PC-3 (cell line): Measurements from ENCODE around the gene TMEM233. TPM values are rescaled to one million over a fixed set of nuclear protein-coding genes. Genes with fewer than 3 reads are reported as not detected.

Experiments used
- ATAC-seq: fragments of 200-7000 bp; cut with Tn5 transposase; 2 replicates; pipeline ENCODE4 v1.9.1; 2020; ENCODE audit warnings: mild to moderate bottlenecking, moderate library complexity
- BruUV-seq: library from RNA; stranded (reverse); fragments of 400-500 nt; replicated peaks from 2 replicates; lab custom pipeline; 2021; lab: Mats Ljungman, UMichigan
- CTCF ChIA-PET: fragments of 300-600 bp; sonication (Branson Sonifier 250); formaldehyde crosslinking; loops from one replicate; lab custom pipeline; 2022; ENCODE audit warnings: antibody characterized with exemption; lab: Charles Lee
- POLR2A ChIA-PET: fragments of 300-600 bp; sonication (Branson Sonifier 250); formaldehyde crosslinking; loops from one replicate; lab custom pipeline; 2022; ENCODE audit warnings: antibody characterized with exemption; ENCODE audit not compliant: unreplicated experiment; lab: Charles Lee
- DNase-seq: peaks from one replicate; pipeline ENCODE4 v3.0.0-alpha.2; 2015
- H2AFZ ChIP-seq: fragments of 300-600 bp; sonication (generic); 2 replicates; pipeline ENCODE4 v1.6.0; 2016; ENCODE audit warnings: antibody characterized with exemption, low read length
- H3F3A ChIP-seq: fragments of 300-600 bp; sonication (generic); one replicate; pipeline ENCODE4 v1.6.0; 2017; ENCODE audit warnings: antibody characterized with exemption, low read length, control low read depth, mild to moderate bottlenecking; ENCODE audit not compliant: unreplicated experiment
- H3K27ac ChIP-seq: fragments of 300-600 bp; sonication (generic); 2 replicates; pipeline ENCODE4 v1.5.1; 2016; ENCODE audit warnings: mild to moderate bottlenecking, low read length
- H3K27me3 ChIP-seq: fragments of 300-600 bp; sonication (generic); 2 replicates; pipeline ENCODE4 v1.6.1; 2016; ENCODE audit warnings: low read length, mixed read lengths
- H3K36me3 ChIP-seq: fragments of 300-600 bp; sonication (generic); 2 replicates; pipeline ENCODE4 v1.6.1; 2016; ENCODE audit warnings: low read depth, mixed run types, low read length, mixed read lengths
- H3K4me1 ChIP-seq: fragments of 300-600 bp; sonication (generic); 2 replicates; pipeline ENCODE4 v1.5.1; 2016; ENCODE audit warnings: low read length; ENCODE audit not compliant: insufficient read depth
- H3K4me2 ChIP-seq: fragments of 300-600 bp; sonication (generic); 2 replicates; pipeline ENCODE4 v1.6.0; 2016; ENCODE audit warnings: low read length
- H3K4me3 ChIP-seq: fragments of 300-600 bp; sonication (generic); 2 replicates; pipeline ENCODE4 v1.5.1; 2016; ENCODE audit warnings: mild to moderate bottlenecking, low read length, mixed read lengths
- H3K79me2 ChIP-seq: fragments of 300-600 bp; sonication (generic); 2 replicates; pipeline ENCODE4 v1.6.1; 2017; ENCODE audit warnings: low read length, mixed read lengths
- H3K9ac ChIP-seq: fragments of 300-600 bp; sonication (generic); 2 replicates; pipeline ENCODE4 v1.6.0; 2016; ENCODE audit warnings: mild to moderate bottlenecking, low read length
- H3K9me2 ChIP-seq: fragments of 300-600 bp; sonication (generic); replicated peaks from 2 replicates; pipeline ENCODE4 v1.6.1; 2016; ENCODE audit warnings: mixed run types, low read length, mixed read lengths
- H3K9me3 ChIP-seq: fragments of 300-600 bp; sonication (generic); 2 replicates; pipeline ENCODE4 v1.6.1; 2016; ENCODE audit warnings: low read length, mixed read lengths
- H4K20me1 ChIP-seq: fragments of 300-600 bp; sonication (generic); 2 replicates; pipeline ENCODE4 v1.6.1; 2016; ENCODE audit warnings: low read length, mixed read lengths
- EZH2 ChIP-seq: fragments of 300-600 bp; sonication (generic); IDR thresholded peaks from one replicate; pipeline ENCODE4 v1.6.1; 2017; ENCODE audit warnings: antibody characterized with exemption, mild to moderate bottlenecking, low read length; ENCODE audit not compliant: unreplicated experiment
- EZH2phosphoT487 ChIP-seq: fragments of 300-600 bp; sonication (generic); IDR thresholded peaks from 2 replicates; pipeline ENCODE4 v1.6.1; 2018; ENCODE audit warnings: mild to moderate bottlenecking, antibody characterized with exemption, low read length, borderline replicate concordance
- intact Hi-C: fragments of 100-400 bp; cut with micrococcal nuclease; formaldehyde crosslinking; loops from 2 replicates; pipeline ENCODE4 v1.9.0; 2023
- total RNA-seq: library from RNA; depleted of rRNA; stranded (reverse); fragments of >200 nt; gene quantifications from 2 replicates; pipeline ENCODE4 v1.2.3, GENCODE V29; 2014
- TF ChIP-seq, protein P1 (sequence below): fragments of 300-600 bp; sonication (generic); conservative IDR thresholded peaks from 2 replicates; pipeline ENCODE4 v1.5.1; 2017; ENCODE audit warnings: antibody characterized with exemption, low read depth, mild to moderate bottlenecking, low read length

The TMEM233 gene
- total RNA-seq, 1 experiment from 2014 or later: not detected

DNA sequence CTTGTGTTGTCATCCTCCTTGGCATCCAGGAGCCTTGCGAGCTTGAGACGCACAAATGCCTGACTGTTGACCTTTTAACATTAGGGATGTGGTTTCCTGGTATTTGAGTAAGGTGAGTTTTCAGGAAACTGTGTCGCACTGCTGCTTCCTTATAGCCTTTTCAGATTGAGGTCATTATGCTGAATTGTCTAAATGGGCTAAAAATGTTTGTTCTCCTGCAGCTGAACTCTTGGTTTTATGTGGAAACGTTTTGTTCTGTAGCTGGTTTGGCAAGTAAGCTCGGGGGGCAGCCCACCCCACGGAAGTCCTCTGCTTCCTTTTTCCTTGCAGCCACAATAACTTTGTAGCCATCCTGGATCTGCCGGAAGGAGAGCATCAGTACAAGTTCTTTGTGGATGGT is 80.1 kb downstream of the TMEM233 start:
- intact Hi-C loops: no loop called here
- Histone ChIP-seq H3K9me2 (no peaks in the 10 kb centered on the region), H3K9ac (peak overlapping the region; percentile 29; the same call in 1 of the 2 replicates), H3K27ac (peak overlapping the region; percentile 80), H3K4me1 (peaks cover 35% of the 10 kb centered on the region), H3K36me3 (peaks cover 58% of the 10 kb centered on the region), H3K9me3 (no peaks in the 10 kb centered on the region), H4K20me1 (no peaks in the 10 kb centered on the region), H3K27me3 (no peaks in the 10 kb centered on the region), H3K79me2 (peaks cover 31% of the 10 kb centered on the region), H2AFZ (no peak overlapping the region), H3K4me2 (peak overlapping the region; percentile 10; the same call in 1 of the 2 replicates), H3K4me3 (no peak overlapping the region), H3F3A (no peaks in the 10 kb centered on the region)
- peak; percentile 64 for DNase-seq
- no TSS peak for BruUV-seq
- TF ChIP-seq, protein P1, sequence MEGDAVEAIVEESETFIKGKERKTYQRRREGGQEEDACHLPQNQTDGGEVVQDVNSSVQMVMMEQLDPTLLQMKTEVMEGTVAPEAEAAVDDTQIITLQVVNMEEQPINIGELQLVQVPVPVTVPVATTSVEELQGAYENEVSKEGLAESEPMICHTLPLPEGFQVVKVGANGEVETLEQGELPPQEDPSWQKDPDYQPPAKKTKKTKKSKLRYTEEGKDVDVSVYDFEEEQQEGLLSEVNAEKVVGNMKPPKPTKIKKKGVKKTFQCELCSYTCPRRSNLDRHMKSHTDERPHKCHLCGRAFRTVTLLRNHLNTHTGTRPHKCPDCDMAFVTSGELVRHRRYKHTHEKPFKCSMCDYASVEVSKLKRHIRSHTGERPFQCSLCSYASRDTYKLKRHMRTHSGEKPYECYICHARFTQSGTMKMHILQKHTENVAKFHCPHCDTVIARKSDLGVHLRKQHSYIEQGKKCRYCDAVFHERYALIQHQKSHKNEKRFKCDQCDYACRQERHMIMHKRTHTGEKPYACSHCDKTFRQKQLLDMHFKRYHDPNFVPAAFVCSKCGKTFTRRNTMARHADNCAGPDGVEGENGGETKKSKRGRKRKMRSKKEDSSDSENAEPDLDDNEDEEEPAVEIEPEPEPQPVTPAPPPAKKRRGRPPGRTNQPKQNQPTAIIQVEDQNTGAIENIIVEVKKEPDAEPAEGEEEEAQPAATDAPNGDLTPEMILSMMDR: no peak
- TF ChIP-seq EZH2phosphoT487 (no peak), EZH2 (no peak)
- peak; percentile 33 for ATAC-seq
- ChIA-PET CTCF (no interaction called here), POLR2A (no interaction called here)

GRCh38 chr12:119674560-119674959 is 81.0 kb downstream of the TMEM233 start:
- H3K79me2 ChIP-seq: peaks cover 24% of the 10 kb centered on the region
- H3K9ac ChIP-seq: peak overlapping the region; percentile 29; the same call in 1 of the 2 replicates
- TF ChIP-seq EZH2phosphoT487: no peak
- TF ChIP-seq, protein P1: no peak
- TF ChIP-seq EZH2: no peak
- H3K9me3 ChIP-seq: no peaks in the 10 kb centered on the region
- H3K4me1 ChIP-seq: peaks cover 33% of the 10 kb centered on the region
- H4K20me1 ChIP-seq: no peaks in the 10 kb centered on the region
- H3K27me3 ChIP-seq: no peaks in the 10 kb centered on the region
- no peaks in the 10 kb centered on the region for H3F3A ChIP-seq
- H3K4me2 ChIP-seq: no peak overlapping the region
- no peaks in the 10 kb centered on the region for H3K9me2 ChIP-seq
- ChIA-PET CTCF (no interaction called here), POLR2A (no interaction called here)
- ATAC-seq (no peak), DNase-seq (peak; percentile 66)
- peak overlapping the region; percentile 80 for H3K27ac ChIP-seq
- no peak overlapping the region for H3K4me3 ChIP-seq
- no peak overlapping the region for H2AFZ ChIP-seq
- H3K36me3 ChIP-seq: peaks cover 67% of the 10 kb centered on the region
- intact Hi-C loops: no loop called here
- BruUV-seq: no TSS peak

DNA sequence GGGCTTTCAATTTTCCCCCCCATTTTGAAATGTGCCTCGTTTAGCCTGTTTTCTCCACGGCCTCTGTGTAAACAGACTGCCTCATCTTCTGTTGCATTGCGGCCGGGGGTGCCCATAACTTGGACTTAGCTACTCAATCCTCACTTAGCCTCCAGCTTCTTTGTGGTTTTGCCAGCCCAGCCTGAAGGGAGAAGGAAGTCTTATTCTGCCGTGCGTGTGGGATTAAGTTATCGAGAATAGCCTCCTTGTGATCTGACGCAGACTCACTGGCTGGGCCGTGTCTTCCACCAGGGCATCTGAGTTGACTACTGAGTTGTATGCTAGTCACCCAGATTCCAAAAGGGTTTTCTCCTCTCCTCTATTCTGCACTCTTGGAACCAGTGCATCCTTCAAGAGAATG is 82.4 kb downstream of the TMEM233 start:
- BruUV-seq: no TSS peak
- no peaks in the 10 kb centered on the region for H4K20me1 ChIP-seq
- peaks cover 82% of the 10 kb centered on the region for H3K36me3 ChIP-seq
- no peaks in the 10 kb centered on the region for H3K9me2 ChIP-seq
- ChIA-PET POLR2A (no interaction called here), CTCF (no interaction called here)
- no peaks in the 10 kb centered on the region for H3F3A ChIP-seq
- no peak overlapping the region for H3K9ac ChIP-seq
- H3K4me1 ChIP-seq: peaks cover 20% of the 10 kb centered on the region
- intact Hi-C loops: no loop called here
- no peaks in the 10 kb centered on the region for H3K9me3 ChIP-seq
- H2AFZ ChIP-seq: no peak overlapping the region
- H3K27me3 ChIP-seq: no peaks in the 10 kb centered on the region
- no peak for DNase-seq
- no peak for ATAC-seq
- H3K4me2 ChIP-seq: no peak overlapping the region
- TF ChIP-seq EZH2 (no peak), EZH2phosphoT487 (no peak)
- TF ChIP-seq, protein P1: no peak
- H3K27ac ChIP-seq: no peak overlapping the region
- H3K4me3 ChIP-seq: no peak overlapping the region
- H3K79me2 ChIP-seq: peaks cover 9% of the 10 kb centered on the region; the same call in 1 of the 2 replicates
